Measurements from ENCODE around the gene GRIPAP1. TPM values are rescaled to one million over a fixed set of nuclear protein-coding genes. Genes with fewer than 3 reads are reported as not detected.
"Not testable (repeated sequence)": the region's sequence is repeated elsewhere in the genome, so short reads cannot be mapped to it uniquely, and the experiment has no call there.

The GRIPAP1 gene
- total RNA-seq, 3 donors from 2014 or later, result 31.4 to 47.2 (median 34.1) TPM

DNA sequence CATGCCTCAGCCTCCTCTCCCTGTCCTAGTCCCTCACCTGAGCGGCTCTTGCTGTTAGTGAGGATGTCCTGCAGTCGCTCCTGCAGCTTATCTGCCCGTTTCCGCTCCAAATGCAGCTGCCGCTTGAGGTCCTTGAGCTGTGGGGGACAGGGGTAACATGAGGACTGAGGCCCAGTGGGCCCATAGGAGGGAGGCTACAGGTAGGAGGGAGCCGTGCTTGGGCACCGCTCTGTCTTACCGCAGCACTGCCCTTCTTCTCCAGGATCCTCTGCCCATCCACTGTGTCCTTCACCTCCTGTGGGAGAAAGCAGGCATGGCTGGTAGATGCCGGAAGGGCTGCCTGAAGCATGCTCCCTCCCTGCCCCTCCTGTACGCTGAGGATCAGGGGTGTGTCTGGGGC is 20.9 kb downstream of the GRIPAP1 start:
- H3K27ac ChIP-seq, result no peak overlapping the region
- H3K4me3 ChIP-seq, result no peak overlapping the region
- TF ChIP-seq, protein P1, sequence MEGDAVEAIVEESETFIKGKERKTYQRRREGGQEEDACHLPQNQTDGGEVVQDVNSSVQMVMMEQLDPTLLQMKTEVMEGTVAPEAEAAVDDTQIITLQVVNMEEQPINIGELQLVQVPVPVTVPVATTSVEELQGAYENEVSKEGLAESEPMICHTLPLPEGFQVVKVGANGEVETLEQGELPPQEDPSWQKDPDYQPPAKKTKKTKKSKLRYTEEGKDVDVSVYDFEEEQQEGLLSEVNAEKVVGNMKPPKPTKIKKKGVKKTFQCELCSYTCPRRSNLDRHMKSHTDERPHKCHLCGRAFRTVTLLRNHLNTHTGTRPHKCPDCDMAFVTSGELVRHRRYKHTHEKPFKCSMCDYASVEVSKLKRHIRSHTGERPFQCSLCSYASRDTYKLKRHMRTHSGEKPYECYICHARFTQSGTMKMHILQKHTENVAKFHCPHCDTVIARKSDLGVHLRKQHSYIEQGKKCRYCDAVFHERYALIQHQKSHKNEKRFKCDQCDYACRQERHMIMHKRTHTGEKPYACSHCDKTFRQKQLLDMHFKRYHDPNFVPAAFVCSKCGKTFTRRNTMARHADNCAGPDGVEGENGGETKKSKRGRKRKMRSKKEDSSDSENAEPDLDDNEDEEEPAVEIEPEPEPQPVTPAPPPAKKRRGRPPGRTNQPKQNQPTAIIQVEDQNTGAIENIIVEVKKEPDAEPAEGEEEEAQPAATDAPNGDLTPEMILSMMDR (IDR thresholded peaks at IDR 0.05), result no peak
- TF ChIP-seq POLR2AphosphoS5 (IDR thresholded peaks at IDR 0.05) (no peak), POLR2A (IDR thresholded peaks at IDR 0.05) (no peak)
- H3K4me1 ChIP-seq, result no peaks in the 10 kb centered on the region
- intact Hi-C loops (cut with DNase I; ENCODE audit: low total_unique reads), result no loop called here
- no peaks in the 10 kb centered on the region for H3K36me3 ChIP-seq
- no peak for DNase-seq (ENCODE audit: low spot score in 2 of 2)
- peaks cover 0 to 10% of the 10 kb centered on the region in 2 donors for H3K27me3 ChIP-seq
- no peaks in the 10 kb centered on the region for H3K9me3 ChIP-seq

DNA sequence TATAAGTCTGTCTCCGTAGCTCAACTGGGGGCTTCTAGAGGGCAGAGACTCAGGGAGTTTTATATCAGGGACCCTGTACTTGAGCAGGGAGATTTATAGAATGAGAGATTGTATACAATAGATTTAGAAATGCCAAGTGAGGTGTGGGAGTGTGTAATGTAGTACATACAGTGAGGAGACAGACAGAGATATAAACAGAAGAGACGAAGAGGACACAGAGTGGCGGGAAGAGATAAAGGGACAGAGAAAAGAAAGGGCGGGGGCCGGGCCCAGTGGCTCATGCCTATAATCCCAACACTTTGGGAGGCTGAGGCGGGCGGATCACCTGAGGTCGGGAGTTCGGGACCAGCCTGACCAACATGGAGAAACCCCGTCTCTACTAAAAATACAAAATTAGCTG is 21.7 kb downstream of the GRIPAP1 start:
- H3K4me3 ChIP-seq; DNase-seq (ENCODE audit: low spot score in 2 of 2); H3K9me3 ChIP-seq; H3K36me3 ChIP-seq; intact Hi-C loops (cut with DNase I; ENCODE audit: low total_unique reads); H3K27ac ChIP-seq; H3K4me1 ChIP-seq; H3K27me3 ChIP-seq: not testable (repeated sequence)

DNA sequence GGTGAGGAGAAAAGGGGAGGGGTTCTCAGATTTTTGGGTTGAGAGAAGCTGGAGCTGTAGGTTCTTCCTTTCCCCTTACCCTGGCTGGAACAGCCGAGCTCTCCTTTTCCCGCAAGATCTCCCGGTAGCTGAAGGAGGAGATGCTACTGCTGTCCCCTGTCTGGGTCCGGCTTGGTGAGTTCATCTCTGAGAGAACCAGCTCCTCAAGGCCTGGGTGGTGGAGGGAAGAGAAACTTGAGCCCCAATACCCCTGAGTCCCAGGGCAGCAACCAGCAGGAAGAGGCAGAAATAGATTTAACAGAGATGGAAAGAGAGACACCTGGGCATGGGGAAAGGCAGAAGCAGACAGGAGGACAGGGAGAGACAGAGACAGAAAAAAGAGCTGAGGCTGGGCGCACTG is 23.8 kb downstream of the GRIPAP1 start:
- Histone ChIP-seq H3K27ac (no peak overlapping the region), H3K4me3 (no peak overlapping the region), H3K36me3 (no peaks in the 10 kb centered on the region), H3K27me3 (peaks cover 0 to 28% of the 10 kb centered on the region in 2 donors), H3K9me3 (no peaks in the 10 kb centered on the region), H3K4me1 (no peaks in the 10 kb centered on the region)
- intact Hi-C loops (cut with DNase I; ENCODE audit: low total_unique reads), result no loop called here
- DNase-seq (ENCODE audit: low spot score in 2 of 2), result no peak
- no peak for TF ChIP-seq POLR2A (IDR thresholded peaks at IDR 0.05)
- TF ChIP-seq, protein P1 (IDR thresholded peaks at IDR 0.05), result no peak
- no peak for TF ChIP-seq POLR2AphosphoS5 (IDR thresholded peaks at IDR 0.05)

- intact Hi-C loops (cut with DNase I; ENCODE audit: low total_unique reads), result no loop called here
- no peaks in the 10 kb centered on the region for H3K4me1 ChIP-seq
- H3K36me3 ChIP-seq, result no peaks in the 10 kb centered on the region
- H3K4me3 ChIP-seq, result no peak overlapping the region
- H3K9me3 ChIP-seq, result no peaks in the 10 kb centered on the region
- no peak for DNase-seq (ENCODE audit: low spot score in 2 of 2)
- H3K27me3 ChIP-seq, result peaks cover 0 to 40% of the 10 kb centered on the region in 2 donors
- no peak overlapping the region for H3K27ac ChIP-seq
- TF ChIP-seq POLR2AphosphoS5 (IDR thresholded peaks at IDR 0.05), result no peak
- TF ChIP-seq POLR2A (IDR thresholded peaks at IDR 0.05), result no peak
- TF ChIP-seq, protein P1 (IDR thresholded peaks at IDR 0.05), result no peak
These were observed 26.0 kb downstream of the GRIPAP1 start for GRCh38 chrX:48976086-48976485.

DNA sequence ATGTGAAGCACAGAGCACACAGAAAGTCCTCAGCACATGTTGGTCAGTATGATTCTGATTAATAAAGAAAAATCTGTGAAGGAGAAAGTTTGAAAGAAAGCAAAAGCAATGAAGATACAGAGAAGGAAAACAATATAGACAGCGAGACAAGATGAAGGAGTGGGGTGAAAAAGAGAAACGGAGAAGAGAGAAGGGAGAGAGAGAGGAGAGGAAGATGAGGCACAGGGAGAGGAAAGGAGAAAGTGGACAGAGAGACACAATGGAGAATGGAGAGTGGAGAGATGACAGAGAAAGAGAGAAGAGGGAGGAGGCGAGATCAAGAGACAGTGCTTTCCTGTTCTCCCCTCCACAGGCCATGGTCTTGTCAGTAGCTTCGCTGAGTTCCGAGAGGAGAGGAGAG is 26.5 kb downstream of the GRIPAP1 start:
- H3K4me1 ChIP-seq, result no peaks in the 10 kb centered on the region
- TF ChIP-seq POLR2AphosphoS5 (IDR thresholded peaks at IDR 0.05) (no peak), POLR2A (IDR thresholded peaks at IDR 0.05) (no peak)
- TF ChIP-seq, protein P1 (IDR thresholded peaks at IDR 0.05), result no peak
- no peaks in the 10 kb centered on the region for H3K36me3 ChIP-seq
- intact Hi-C loops (cut with DNase I; ENCODE audit: low total_unique reads), result no loop called here
- H3K4me3 ChIP-seq, result no peak overlapping the region
- H3K27me3 ChIP-seq, result peaks cover 0 to 40% of the 10 kb centered on the region in 2 donors
- H3K9me3 ChIP-seq, result no peaks in the 10 kb centered on the region
- no peak overlapping the region for H3K27ac ChIP-seq
- DNase-seq (ENCODE audit: low spot score in 2 of 2), result no peak

GRCh38 chrX:48975041-48975440 is 27.0 kb downstream of the GRIPAP1 start:
- H3K4me1 ChIP-seq, result no peaks in the 10 kb centered on the region
- H3K27ac ChIP-seq, result no peak overlapping the region
- intact Hi-C loops (cut with DNase I; ENCODE audit: low total_unique reads), result no loop called here
- H3K36me3 ChIP-seq, result no peaks in the 10 kb centered on the region
- DNase-seq (ENCODE audit: low spot score in 2 of 2), result no peak
- no peak for TF ChIP-seq POLR2AphosphoS5 (IDR thresholded peaks at IDR 0.05)
- TF ChIP-seq, protein P1 (IDR thresholded peaks at IDR 0.05), result no peak
- TF ChIP-seq POLR2A (IDR thresholded peaks at IDR 0.05), result no peak
- H3K9me3 ChIP-seq, result no peaks in the 10 kb centered on the region
- peaks cover 0 to 43% of the 10 kb centered on the region in 2 donors for H3K27me3 ChIP-seq
- H3K4me3 ChIP-seq, result no peak overlapping the region
